ENCODE data around the gene CMTM2. TPM values are rescaled to one million over a fixed set of nuclear protein-coding genes. Genes with fewer than 3 reads are reported as not detected.

CMTM2 gene
- total RNA-seq, 1 donor from 2014 or later, result not detected

- H3K4me1 ChIP-seq, result no peaks in the 10 kb centered on the region
- H3K36me3 ChIP-seq, result peaks cover 0 to 38% of the 10 kb centered on the region in 2 donors
- DNase-seq (ENCODE audit: extremely low spot score in 2 of 2), result no peak
- H3K27ac ChIP-seq, result no peak overlapping the region
- intact Hi-C loops (cut with DNase I), result no loop called here
- H3K4me3 ChIP-seq, result no peak overlapping the region
- no peaks in the 10 kb centered on the region for H3K9me3 ChIP-seq
- no peak for TF ChIP-seq CTCF (IDR thresholded peaks at IDR 0.05)
- no peak for TF ChIP-seq POLR2AphosphoS5 (IDR thresholded peaks at IDR 0.05; ENCODE audit: insufficient read depth in 1 of 2, low read depth in 1 of 2)
- TF ChIP-seq POLR2A (IDR thresholded peaks at IDR 0.05), result no peak
- H3K27me3 ChIP-seq, result no peaks in the 10 kb centered on the region
Observed at GRCh38 chr16:66537236-66537635, 42.0 kb upstream of the CMTM2 start.

- no peak for TF ChIP-seq POLR2A (IDR thresholded peaks at IDR 0.05)
- no peak for TF ChIP-seq CTCF (IDR thresholded peaks at IDR 0.05)
- TF ChIP-seq POLR2AphosphoS5 (IDR thresholded peaks at IDR 0.05; ENCODE audit: insufficient read depth in 1 of 2, low read depth in 1 of 2), result no peak
- Histone ChIP-seq H3K36me3 (peaks cover 0 to 37% of the 10 kb centered on the region in 2 donors), H3K27me3 (no peaks in the 10 kb centered on the region), H3K4me3 (no peak overlapping the region), H3K9me3 (no peaks in the 10 kb centered on the region), H3K4me1 (no peaks in the 10 kb centered on the region), H3K27ac (no peak overlapping the region)
- intact Hi-C loops (cut with DNase I), result no loop called here
- no peak for DNase-seq (ENCODE audit: extremely low spot score in 2 of 2)
Observed at GRCh38 chr16:66538910-66539309, 40.4 kb upstream of the CMTM2 start.

GRCh38 chr16:66539623-66540469 lies 39.4 kb upstream of the CMTM2 start:
- peaks cover 0 to 37% of the 10 kb centered on the region in 2 donors for H3K36me3 ChIP-seq
- intact Hi-C loops (cut with DNase I), result no loop called here
- H3K27me3 ChIP-seq, result no peaks in the 10 kb centered on the region
- H3K9me3 ChIP-seq, result no peaks in the 10 kb centered on the region
- H3K27ac ChIP-seq, result no peak overlapping the region
- H3K4me1 ChIP-seq, result no peaks in the 10 kb centered on the region
- no peak for DNase-seq (ENCODE audit: extremely low spot score in 2 of 2)
- no peak for TF ChIP-seq CTCF (IDR thresholded peaks at IDR 0.05)
- no peak for TF ChIP-seq POLR2A (IDR thresholded peaks at IDR 0.05)
- TF ChIP-seq POLR2AphosphoS5 (IDR thresholded peaks at IDR 0.05; ENCODE audit: insufficient read depth in 1 of 2, low read depth in 1 of 2), result no peak
- no peak overlapping the region for H3K4me3 ChIP-seq

- peaks cover 0 to 33% of the 10 kb centered on the region in 2 donors for H3K36me3 ChIP-seq
- H3K4me1 ChIP-seq, result no peaks in the 10 kb centered on the region
- H3K27me3 ChIP-seq, result no peaks in the 10 kb centered on the region
- intact Hi-C loops (cut with DNase I), result no loop called here
- H3K27ac ChIP-seq, result no peak overlapping the region
- H3K9me3 ChIP-seq, result no peaks in the 10 kb centered on the region
- no peak overlapping the region for H3K4me3 ChIP-seq
- DNase-seq (ENCODE audit: extremely low spot score in 2 of 2), result no peak
- TF ChIP-seq CTCF (IDR thresholded peaks at IDR 0.05), result no peak
- no peak for TF ChIP-seq POLR2AphosphoS5 (IDR thresholded peaks at IDR 0.05; ENCODE audit: insufficient read depth in 1 of 2, low read depth in 1 of 2)
- TF ChIP-seq POLR2A (IDR thresholded peaks at IDR 0.05), result no peak
Observed at GRCh38 chr16:66541388-66542355, 37.6 kb upstream of the CMTM2 start.
